IMR-90 (cell line): ENCODE measurements around the gene NRF1. TPM values are rescaled to one million over a fixed set of nuclear protein-coding genes. Genes with fewer than 3 reads are reported as not detected.

Source experiments
- ATAC-seq: fragments of 200-7000 bp; cut with Tn5 transposase; 2 replicates; pipeline ENCODE4 v1.9.1; 2020; ENCODE audit warnings: low read depth, mild to moderate bottlenecking, moderate library complexity
- BruUV-seq: library from RNA; stranded (reverse); fragments of 400-500 nt; replicated peaks from 2 replicates; lab custom pipeline; 2021; lab: Mats Ljungman, UMichigan
- CTCF ChIA-PET: fragments of 300-600 bp; formaldehyde crosslinking; extraction: SDS; loops from one replicate; lab custom pipeline; 2021; ENCODE audit warnings: antibody characterized with exemption; lab: Yijun Ruan, JAX
- POLR2A ChIA-PET: fragments of 300-600 bp; sonication (Branson Sonifier 250); formaldehyde crosslinking; loops from one replicate; lab custom pipeline; 2022; ENCODE audit warnings: antibody characterized with exemption; ENCODE audit not compliant: unreplicated experiment; lab: Charles Lee
- DNase-seq: peaks from one replicate; pipeline ENCODE4 v3.0.0; 2013
- H2AFZ ChIP-seq: replicated peaks from 2 replicates; pipeline ENCODE3; 2013; ENCODE audit warnings: low read length, mild to moderate bottlenecking; ENCODE audit not compliant: poor library complexity
- H2AK5ac ChIP-seq: 2 replicates; pipeline ENCODE4 v1.6.1; 2013; ENCODE audit warnings: low read depth, low read length, inconsistent platforms
- H2AK9ac ChIP-seq: replicated peaks from 2 replicates; pipeline ENCODE3; 2013; ENCODE audit warnings: mild to moderate bottlenecking, low read depth, low read length, moderate library complexity; ENCODE audit not compliant: poor library complexity
- H2BK120ac ChIP-seq: 2 replicates; pipeline ENCODE4 v1.6.1; 2013; ENCODE audit warnings: low read depth, low read length, inconsistent platforms
- H2BK15ac ChIP-seq: 3 replicates; pipeline ENCODE4 v1.6.1; 2013; ENCODE audit warnings: low read depth, low read length, inconsistent platforms
- H2BK20ac ChIP-seq: 2 replicates; pipeline ENCODE4 v1.6.1; 2013; ENCODE audit warnings: low read depth, mild to moderate bottlenecking, inconsistent platforms, low read length, moderate library complexity
- H2BK5ac ChIP-seq: 2 replicates; pipeline ENCODE4 v1.6.1; 2013; ENCODE audit warnings: mild to moderate bottlenecking, low read depth, low read length, inconsistent platforms; ENCODE audit not compliant: poor library complexity, severe bottlenecking
- H3K14ac ChIP-seq: replicated peaks from 2 replicates; pipeline ENCODE4 v1.6.1; 2013; ENCODE audit warnings: low read depth, low read length, inconsistent platforms
- H3K18ac ChIP-seq: 2 replicates; pipeline ENCODE4 v1.6.1; 2013; ENCODE audit warnings: low read depth, low read length, control low read depth
- H3K23ac ChIP-seq: 2 replicates; pipeline ENCODE4 v1.6.1; 2013; ENCODE audit warnings: low read depth, low read length, inconsistent platforms
- H3K27ac ChIP-seq: 2 replicates; pipeline ENCODE4 v1.5.1; 2013; ENCODE audit warnings: mild to moderate bottlenecking, control low read depth, low read length; ENCODE audit not compliant: insufficient read depth
- H3K27me3 ChIP-seq: 2 replicates; pipeline ENCODE4 v1.6.1; 2013; ENCODE audit warnings: low read length; ENCODE audit not compliant: control insufficient read depth, insufficient read depth
- H3K36me3 ChIP-seq: 2 replicates; pipeline ENCODE4 v1.6.1; 2013; ENCODE audit warnings: low read length, mixed read lengths; ENCODE audit not compliant: control insufficient read depth, insufficient read depth
- H3K4ac ChIP-seq: 2 replicates; pipeline ENCODE4 v1.6.1; 2013; ENCODE audit warnings: low read depth, low read length, inconsistent platforms
- H3K4me1 ChIP-seq: 2 replicates; pipeline ENCODE4 v1.6.1; 2013; ENCODE audit warnings: low read length, mixed read lengths; ENCODE audit not compliant: control insufficient read depth, insufficient read depth
- H3K4me2 ChIP-seq: 2 replicates; pipeline ENCODE4 v1.6.1; 2013; ENCODE audit warnings: low read depth, mild to moderate bottlenecking, control low read depth, low read length, moderate library complexity
- H3K4me3 ChIP-seq: 2 replicates; pipeline ENCODE4 v1.5.1; 2013; ENCODE audit warnings: low read depth, mild to moderate bottlenecking, control low read depth, low read length, moderate library complexity; ENCODE audit not compliant: insufficient read depth
- H3K56ac ChIP-seq: 2 replicates; pipeline ENCODE4 v1.6.1; 2013; ENCODE audit warnings: low read length, inconsistent platforms; ENCODE audit not compliant: insufficient read depth; ENCODE audit errors: extremely low read depth
- H3K79me1 ChIP-seq, 2 experiments: 2 replicates each; pipeline ENCODE4 v1.6.1; 2013; ENCODE audit warnings: low read length in 2 of 2, inconsistent platforms in 1 of 2, low read depth in 1 of 2
- H3K9ac ChIP-seq: 2 replicates; pipeline ENCODE4 v1.6.1; 2013; ENCODE audit warnings: low read depth, low read length, control low read depth
- H3K9me1 ChIP-seq: 2 replicates; pipeline ENCODE4 v1.6.1; 2013; ENCODE audit warnings: low read length, inconsistent platforms; ENCODE audit not compliant: insufficient read depth
- H3K9me3 ChIP-seq: 2 replicates; pipeline ENCODE4 v1.6.1; 2013; ENCODE audit warnings: low read length; ENCODE audit not compliant: control insufficient read depth, insufficient read depth
- H4K20me1 ChIP-seq: 2 replicates; pipeline ENCODE4 v1.6.1; 2013; ENCODE audit warnings: low read length, inconsistent platforms; ENCODE audit not compliant: insufficient read depth
- H4K5ac ChIP-seq: 2 replicates; pipeline ENCODE4 v1.6.1; 2013; ENCODE audit warnings: mild to moderate bottlenecking, low read depth, low read length, control low read depth
- H4K8ac ChIP-seq, 2 experiments: 2 replicates each; pipeline ENCODE4 v1.6.1; 2013; ENCODE audit warnings: low read depth in 2 of 2, low read length in 2 of 2, control low read depth in 1 of 2, inconsistent platforms in 1 of 2
- H4K91ac ChIP-seq: 2 replicates; pipeline ENCODE4 v1.6.1; 2013; ENCODE audit warnings: low read depth, low read length, inconsistent platforms; ENCODE audit not compliant: insufficient read depth
- BHLHE40 ChIP-seq: fragments of 150-350 bp; IDR thresholded peaks from 2 replicates; pipeline ENCODE4 v1.6.1; 2016; ENCODE audit warnings: mild to moderate bottlenecking, low read depth, low read length
- CEBPB ChIP-seq: IDR thresholded peaks from 2 replicates; pipeline ENCODE4 v1.6.1; 2012; ENCODE audit warnings: low read depth, low read length, improper control_type of control experiment
- CHD1 ChIP-seq: IDR thresholded peaks from 2 replicates; pipeline ENCODE4 v1.6.1; 2012; ENCODE audit warnings: low read depth, low read length, improper control_type of control experiment
- CTCF ChIP-seq: conservative IDR thresholded peaks from 2 replicates; pipeline ENCODE4 v1.5.1; 2012; ENCODE audit warnings: mild to moderate bottlenecking, low read depth, low read length, improper control_type of control experiment
- FOS ChIP-seq: fragments of 150-350 bp; IDR thresholded peaks from 2 replicates; pipeline ENCODE4 v1.6.1; 2016; ENCODE audit warnings: low read depth, low read length
- MAFK ChIP-seq: IDR thresholded peaks from 2 replicates; pipeline ENCODE4 v1.6.1; 2012; ENCODE audit warnings: low read depth, low read length, improper control_type of control experiment
- MAZ ChIP-seq: IDR thresholded peaks from 2 replicates; pipeline ENCODE4 v1.6.1; 2012; ENCODE audit warnings: low read depth, mild to moderate bottlenecking, low read length, improper control_type of control experiment, moderate library complexity, borderline replicate concordance
- MXI1 ChIP-seq: IDR thresholded peaks from 2 replicates; pipeline ENCODE4 v1.6.1; 2012; ENCODE audit warnings: low read depth, mild to moderate bottlenecking, low read length, moderate library complexity, borderline replicate concordance
- NFE2L2 ChIP-seq: fragments of 150-350 bp; IDR thresholded peaks from 2 replicates; pipeline ENCODE4 v1.6.1; 2016; ENCODE audit warnings: low read depth, mild to moderate bottlenecking, low read length
- POLR2A ChIP-seq: IDR thresholded peaks from 2 replicates; pipeline ENCODE4 v1.6.1; 2012; ENCODE audit warnings: mild to moderate bottlenecking, low read depth, low read length
- RAD21 ChIP-seq: IDR thresholded peaks from 2 replicates; pipeline ENCODE4 v1.6.1; 2012; ENCODE audit warnings: low read length, improper control_type of control experiment
- RCOR1 ChIP-seq: IDR thresholded peaks from 2 replicates; pipeline ENCODE4 v1.6.1; 2012; ENCODE audit warnings: mild to moderate bottlenecking, low read length, improper control_type of control experiment; ENCODE audit not compliant: insufficient replicate concordance
- RFX5 ChIP-seq: IDR thresholded peaks from 2 replicates; pipeline ENCODE4 v1.8.0; 2012; ENCODE audit warnings: low read depth, mild to moderate bottlenecking, low read length, moderate library complexity
- SMC3 ChIP-seq: fragments of 150-350 bp; IDR thresholded peaks from 2 replicates; pipeline ENCODE4 v1.6.1; 2016; ENCODE audit warnings: low read depth, mild to moderate bottlenecking, antibody characterized with exemption, low read length, moderate library complexity
- USF2 ChIP-seq: fragments of 150-350 bp; IDR thresholded peaks from 2 replicates; pipeline ENCODE4 v1.6.1; 2017; ENCODE audit warnings: mild to moderate bottlenecking, antibody characterized with exemption, low read length, low read depth
- WGBS, 2 experiments: methylation state at CpG; one replicate each; pipeline versions ENCODE4 v1.1.5 to v1.1.7; 2013; ENCODE audit warnings: missing lambda C conversion rate in 2 of 2; ENCODE audit not compliant: insufficient read length in 1 of 2; ENCODE audit errors: extremely low coverage in 2 of 2; 5-methylcytosine and 5-hydroxymethylcytosine counted together
- dilution Hi-C: fragments of 300-500 bp; cut with HindIII; formaldehyde crosslinking; loops from one replicate; pipeline ENCODE4 v1.14.3; 2018; ENCODE audit warnings: low sequenced_read_pairs; ENCODE audit not compliant: unreplicated experiment
- in situ Hi-C: fragments of 300-500 bp; cut with MboI; formaldehyde crosslinking; loops from 3 replicates; pipeline ENCODE4 v1.14.3; 2019; ENCODE audit warnings: low sequenced_read_pairs, inconsistent platforms, mixed read lengths
- intact Hi-C: fragments of 100-400 bp; cut with micrococcal nuclease; formaldehyde crosslinking; loops from 2 replicates; pipeline ENCODE4 v1.10.0; 2022
- polyA plus RNA-seq, 3 experiments: library from polyadenylated mRNA; depleted of rRNA; stranded (reverse); fragments of >200 nt; gene quantifications; 2 replicates each; pipeline ENCODE4 v1.2.3, GENCODE V29; 2012; ENCODE audit warnings: low replicate concordance in 1 of 3
- total RNA-seq: library from RNA; depleted of rRNA; stranded (reverse); fragments of >200 nt; gene quantifications from 2 replicates; pipeline ENCODE4 v1.2.3, GENCODE V29; 2012
- TF ChIP-seq, protein P1 (sequence below): fragments of 150-350 bp; IDR thresholded peaks from 2 replicates; pipeline ENCODE4 v1.6.1; 2016; ENCODE audit warnings: low read depth, mild to moderate bottlenecking, low read length, moderate library complexity, borderline replicate concordance

NRF1 gene
- total and polyA plus RNA-seq, 2 of the 4 experiments (the other 2 are of a cell fraction), result 11.4 to 15.8 TPM

GRCh38 chr7:129610709-129611245 lies 743 bp upstream of the NRF1 start:
- Histone ChIP-seq H3K9me3 (no peaks in the 10 kb centered on the region), H3K56ac (peak overlapping the region; percentile 92), H3K23ac (peak overlapping the region; percentile 98), H2BK120ac (no peak overlapping the region), H4K8ac (peak overlapping the region; percentile 87 to 97), H3K4me3 (peak overlapping the region; percentile 93), H4K91ac (peak overlapping the region; percentile 78; the same call in 1 of the 2 replicates), H3K9ac (peak overlapping the region; percentile 90), H2BK20ac (no peak overlapping the region), H3K4me1 (peaks cover 2% of the 10 kb centered on the region), H2AFZ (peak overlapping the region; percentile 98), H3K27ac (peak overlapping the region; percentile 97), H2BK5ac (peak overlapping the region; percentile 92), H3K4ac (peak overlapping the region; percentile 86), H4K20me1 (peaks cover 21% of the 10 kb centered on the region), H4K5ac (peak overlapping the region; percentile 91), H3K18ac (peak overlapping the region; percentile 86), H2BK15ac (no peak overlapping the region), H3K4me2 (peak overlapping the region; percentile 78), H2AK9ac (peak overlapping the region; percentile 90), H3K79me1 (peaks cover 35 to 63% of the 10 kb centered on the region in 2 experiments), H2AK5ac (peak overlapping the region; percentile 33; the same call in 1 of the 2 replicates), H3K27me3 (no peaks in the 10 kb centered on the region), H3K14ac (peak overlapping the region; percentile 45), H3K9me1 (no peaks in the 10 kb centered on the region; the same call in 1 of the 2 replicates), H3K36me3 (peaks cover 7% of the 10 kb centered on the region)
- TF ChIP-seq BHLHE40 (no peak), RCOR1 (no peak), RAD21 (no peak), MAFK (no peak), USF2 (no peak), MXI1 (no peak), CTCF (no peak), FOS (no peak), RFX5 (no peak), NFE2L2 (no peak), SMC3 (no peak), CHD1 (no peak), CEBPB (no peak), POLR2A (no peak), MAZ (no peak)
- TF ChIP-seq, protein P1, sequence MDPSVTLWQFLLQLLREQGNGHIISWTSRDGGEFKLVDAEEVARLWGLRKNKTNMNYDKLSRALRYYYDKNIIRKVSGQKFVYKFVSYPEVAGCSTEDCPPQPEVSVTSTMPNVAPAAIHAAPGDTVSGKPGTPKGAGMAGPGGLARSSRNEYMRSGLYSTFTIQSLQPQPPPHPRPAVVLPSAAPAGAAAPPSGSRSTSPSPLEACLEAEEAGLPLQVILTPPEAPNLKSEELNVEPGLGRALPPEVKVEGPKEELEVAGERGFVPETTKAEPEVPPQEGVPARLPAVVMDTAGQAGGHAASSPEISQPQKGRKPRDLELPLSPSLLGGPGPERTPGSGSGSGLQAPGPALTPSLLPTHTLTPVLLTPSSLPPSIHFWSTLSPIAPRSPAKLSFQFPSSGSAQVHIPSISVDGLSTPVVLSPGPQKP, result no peak
- intact Hi-C loops, result loop anchor here (5.0 kb wide), 1 partner anchor 118 kb away; no protein-coding TSS in a partner anchor
- no TSS peak for BruUV-seq
- 6% methylated on average over 6 of the region's 17 CpGs; no CpG with 5 or more reads in 1 of the 2 experiments for whole genome bisulfite sequencing, 2 experiments
- dilution Hi-C loops, result no loop called here
- in situ Hi-C loops, result no loop called here
- DNase-seq, result no peak
- CTCF ChIA-PET, result interaction anchor here (0.8 to 1.6 kb wide), 2 partner anchors 16 to 268 kb away, joined by 3 read pairs; no protein-coding TSS in a partner anchor
- ATAC-seq, result no peak
- POLR2A ChIA-PET, result no interaction called here
